GM12873 (cell line): Measurements from ENCODE around the gene AAR2.

Experiments
- TF ChIP-seq, protein P1 (sequence below): IDR thresholded peaks from 2 replicates; pipeline ENCODE4 v1.5.1; 2012; ENCODE audit warnings: low read depth, mild to moderate bottlenecking, moderate library complexity, low read length, control low read depth; ENCODE audit not compliant: insufficient read depth; ENCODE audit errors: missing control alignments

AAR2 gene

DNA sequence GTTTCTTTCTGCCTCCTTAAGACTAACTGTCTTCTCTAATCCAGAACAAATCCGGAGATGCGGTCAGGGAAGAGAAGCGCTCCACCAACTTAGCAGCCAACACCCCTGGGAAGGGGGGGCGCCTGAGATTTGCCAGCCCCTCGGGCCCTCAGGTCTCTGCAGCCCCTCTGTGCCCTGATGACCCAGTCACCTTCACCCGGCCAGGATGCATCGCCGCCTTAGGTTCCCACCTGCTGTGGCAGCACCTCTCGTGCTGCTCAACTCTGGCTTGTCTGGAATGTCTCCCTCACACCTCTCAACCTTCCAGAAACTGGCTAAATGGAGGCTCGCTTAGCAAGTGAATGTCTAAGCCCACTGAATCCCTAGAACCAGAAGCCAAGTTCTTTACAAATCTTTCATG is 28.0 kb upstream of the AAR2 start:
- TF ChIP-seq, protein P1, sequence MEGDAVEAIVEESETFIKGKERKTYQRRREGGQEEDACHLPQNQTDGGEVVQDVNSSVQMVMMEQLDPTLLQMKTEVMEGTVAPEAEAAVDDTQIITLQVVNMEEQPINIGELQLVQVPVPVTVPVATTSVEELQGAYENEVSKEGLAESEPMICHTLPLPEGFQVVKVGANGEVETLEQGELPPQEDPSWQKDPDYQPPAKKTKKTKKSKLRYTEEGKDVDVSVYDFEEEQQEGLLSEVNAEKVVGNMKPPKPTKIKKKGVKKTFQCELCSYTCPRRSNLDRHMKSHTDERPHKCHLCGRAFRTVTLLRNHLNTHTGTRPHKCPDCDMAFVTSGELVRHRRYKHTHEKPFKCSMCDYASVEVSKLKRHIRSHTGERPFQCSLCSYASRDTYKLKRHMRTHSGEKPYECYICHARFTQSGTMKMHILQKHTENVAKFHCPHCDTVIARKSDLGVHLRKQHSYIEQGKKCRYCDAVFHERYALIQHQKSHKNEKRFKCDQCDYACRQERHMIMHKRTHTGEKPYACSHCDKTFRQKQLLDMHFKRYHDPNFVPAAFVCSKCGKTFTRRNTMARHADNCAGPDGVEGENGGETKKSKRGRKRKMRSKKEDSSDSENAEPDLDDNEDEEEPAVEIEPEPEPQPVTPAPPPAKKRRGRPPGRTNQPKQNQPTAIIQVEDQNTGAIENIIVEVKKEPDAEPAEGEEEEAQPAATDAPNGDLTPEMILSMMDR: no peak

DNA sequence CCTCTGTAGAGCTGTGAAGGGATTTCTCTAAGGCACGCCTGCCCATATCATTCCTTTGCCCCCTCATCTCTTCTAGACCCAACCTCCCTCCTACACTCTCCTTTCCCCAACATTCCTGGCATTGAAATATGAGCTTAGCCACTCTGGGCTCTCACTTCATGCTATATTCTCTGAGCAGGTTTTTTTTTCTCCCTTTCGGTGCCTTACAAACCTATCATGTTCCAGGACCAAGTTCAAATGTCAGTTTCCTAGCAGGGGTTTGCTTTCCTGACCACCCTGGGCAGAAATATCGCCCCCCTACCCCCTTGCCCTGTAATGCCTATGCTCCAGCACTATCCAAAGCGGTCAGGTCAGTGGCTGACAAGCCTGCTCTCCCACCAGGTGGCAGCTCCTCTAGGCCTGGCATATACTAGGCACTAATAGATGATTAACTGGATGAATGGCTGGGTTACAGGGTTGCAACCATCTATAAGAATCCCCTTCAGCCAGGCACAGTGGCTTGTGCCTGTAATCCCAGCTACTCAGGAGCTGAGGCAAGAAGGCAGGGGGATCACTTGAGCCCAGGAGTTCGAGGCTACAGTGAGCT is 25.7 kb upstream of the AAR2 start:
- TF ChIP-seq, protein P1: peak; percentile 10

DNA sequence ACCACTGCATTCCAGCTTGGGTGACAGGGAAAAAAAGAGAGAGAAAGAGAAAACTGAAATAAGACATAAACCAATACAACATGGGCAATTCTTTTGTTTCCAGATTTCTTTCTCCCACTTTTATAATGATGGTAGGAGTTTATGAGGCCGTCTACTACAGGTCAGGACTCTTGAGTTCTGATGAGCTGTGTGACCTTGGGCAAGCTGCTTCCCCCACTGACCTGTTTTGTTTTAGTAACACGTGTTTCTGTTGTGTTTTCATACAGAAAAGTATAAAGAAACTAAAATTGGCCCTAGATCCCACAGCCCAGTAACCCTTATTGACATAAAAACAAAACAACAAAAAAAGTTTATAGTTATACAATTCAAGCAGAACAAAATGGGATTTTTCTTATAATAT is 22.9 kb upstream of the AAR2 start:
- TF ChIP-seq, protein P1: no peak

DNA sequence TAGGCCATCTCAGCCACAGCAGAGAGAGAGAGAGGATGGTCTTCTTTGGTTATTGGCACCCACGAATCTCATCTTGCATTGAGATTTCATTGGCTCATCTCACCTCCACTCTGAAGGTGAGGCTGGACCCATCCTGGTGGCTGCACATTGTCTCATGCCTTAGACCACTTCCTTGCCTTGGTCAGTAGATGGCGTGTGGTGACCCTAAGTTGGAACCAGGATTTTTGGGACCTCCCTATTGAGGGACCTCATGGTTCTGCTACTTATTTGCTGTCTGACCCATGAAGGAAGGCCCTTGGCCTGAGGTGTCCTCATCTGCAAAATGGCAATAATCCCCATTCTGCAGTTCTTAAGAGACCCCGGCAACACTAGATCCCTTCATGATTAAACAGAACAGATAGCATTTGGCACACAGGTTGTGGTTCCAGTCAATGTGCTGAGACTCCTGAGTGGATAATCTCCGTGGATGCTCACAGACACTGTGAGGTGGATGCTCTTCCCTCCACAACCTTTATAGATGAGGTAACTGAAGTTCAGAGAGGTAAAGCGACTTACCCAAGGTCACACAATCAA is 21.5 kb upstream of the AAR2 start:
- TF ChIP-seq, protein P1: peak; percentile 84

DNA sequence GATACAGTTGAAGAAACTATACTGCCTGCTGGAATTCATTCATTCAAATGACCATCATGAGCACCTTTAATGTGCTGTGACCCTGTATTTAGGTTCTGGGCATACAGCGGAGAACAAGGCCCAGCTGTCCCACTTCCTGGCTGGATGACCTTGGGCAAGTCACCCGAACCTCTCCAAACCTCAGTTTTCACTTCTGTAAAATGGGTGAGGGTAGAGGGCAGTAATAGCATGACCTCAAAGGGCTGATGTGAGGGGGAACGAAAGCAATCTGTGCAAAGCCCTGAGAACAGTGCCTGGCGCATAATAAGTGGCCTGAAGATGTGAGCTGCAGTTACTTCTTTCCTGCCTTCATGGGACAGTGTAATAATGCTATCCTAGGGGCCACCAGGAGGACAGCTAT is 20.5 kb upstream of the AAR2 start:
- TF ChIP-seq, protein P1: no peak

DNA sequence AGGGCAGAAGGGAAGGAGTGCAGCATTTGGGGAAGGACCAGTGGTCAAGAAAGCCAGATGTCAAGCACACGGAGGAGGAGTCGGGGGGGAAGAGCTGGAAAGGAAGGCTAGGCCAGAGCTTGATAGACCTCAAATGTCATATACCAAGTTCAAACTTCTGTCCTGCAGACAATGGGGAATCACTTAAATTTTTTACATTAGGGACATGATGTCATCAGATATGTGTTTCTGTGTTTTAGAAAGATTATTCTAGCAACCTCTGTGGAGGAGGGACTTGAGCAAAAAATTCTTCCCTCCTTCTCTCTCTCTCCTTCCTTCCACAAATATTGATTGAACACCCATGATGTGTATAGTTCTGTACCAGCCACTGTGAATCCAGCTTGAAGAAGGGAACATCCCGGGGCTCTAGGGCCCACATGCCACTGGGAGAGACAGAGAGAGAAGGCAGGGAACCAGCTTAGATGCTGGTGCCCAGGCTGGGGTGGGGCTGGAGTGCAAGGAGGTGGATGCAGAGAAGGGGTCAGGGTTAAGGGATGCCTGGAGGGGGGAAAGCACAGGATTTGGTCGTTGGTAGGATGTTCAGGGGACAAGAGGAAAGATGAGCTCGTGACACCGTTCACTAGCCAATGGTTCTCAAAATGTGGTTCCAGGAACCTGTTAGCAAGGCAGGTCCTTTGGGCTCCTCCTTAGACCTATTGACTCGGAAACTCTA is 19.8 kb upstream of the AAR2 start:
- TF ChIP-seq, protein P1: no peak

DNA sequence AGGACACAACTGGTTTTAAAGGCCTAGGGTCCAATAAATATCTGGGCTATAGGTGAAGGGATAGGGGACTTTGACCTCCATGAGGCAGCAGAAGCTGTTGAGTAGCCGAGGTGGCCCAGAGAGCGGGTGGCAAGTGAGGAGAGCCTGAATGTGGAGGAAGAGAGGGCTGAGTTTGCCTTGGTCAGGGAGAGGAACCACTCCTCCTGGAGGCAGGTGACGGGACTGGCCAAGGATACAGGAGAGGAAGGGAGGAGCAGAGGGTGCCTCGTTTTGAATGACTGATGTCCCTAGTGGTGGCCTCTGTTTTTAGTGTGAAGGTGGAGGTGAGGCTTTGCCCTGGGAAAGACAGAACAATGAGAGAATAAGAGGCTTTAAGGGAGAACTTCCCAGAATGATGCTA is 19.1 kb upstream of the AAR2 start:
- TF ChIP-seq, protein P1: peak; percentile 30
